Stimulated activated effector memory CD8-positive, alpha-beta T cell treated with anti-CD3 and anti-CD28 coated beads, Interleukin-12 subunit alpha, Interleukin-12 subunit beta, amount 100 ng/mL, for 72 hours (primary cell): ENCODE results near the gene TAAR8.
"Not testable (repeated sequence)": the region's sequence is repeated elsewhere in the genome, so short reads cannot be mapped to it uniquely, and the experiment has no call there.

Experiments
- ATAC-seq: fragments of 150-1000 bp; cut with Tn5 transposase; 2 replicates; pipeline ENCODE4 v1.10.0; 2021
- DNase-seq, 2 donors: peaks; one replicate each; pipeline ENCODE4 v3.0.0; 2021 to 2022; ENCODE audit warnings: low spot score in 2 of 2
- H3K27ac Mint-ChIP-seq: one replicate; pipeline ENCODE4 v1.8.0; 2022; ENCODE audit warnings: mild to moderate bottlenecking, mixed read lengths
- H3K36me3 Mint-ChIP-seq: one replicate; pipeline ENCODE4 v1.8.0; 2022; ENCODE audit warnings: mild to moderate bottlenecking, mixed read lengths
- H3K4me1 Mint-ChIP-seq: one replicate; pipeline ENCODE4 v1.8.0; 2022; ENCODE audit warnings: mixed read lengths
- H3K4me3 Mint-ChIP-seq: one replicate; pipeline ENCODE4 v1.8.0; 2022; ENCODE audit warnings: mild to moderate bottlenecking, mixed read lengths
- H3K9me3 Mint-ChIP-seq: one replicate; pipeline ENCODE4 v1.8.0; 2022; ENCODE audit warnings: mixed read lengths

The TAAR8 gene

GRCh38 chr6:132584698-132585097 lies 32.2 kb downstream of the TAAR8 start:
- H3K4me3 Mint-ChIP-seq = no peak overlapping the region
- H3K4me1 Mint-ChIP-seq = no peaks in the 10 kb centered on the region
- no peak for DNase-seq
- no peaks in the 10 kb centered on the region for H3K36me3 Mint-ChIP-seq
- no peak overlapping the region for H3K27ac Mint-ChIP-seq
- ATAC-seq = no peak
- H3K9me3 Mint-ChIP-seq = peaks cover 2% of the 10 kb centered on the region

GRCh38 chr6:132587424-132587823 lies 35.0 kb downstream of the TAAR8 start:
- ATAC-seq (no peak), DNase-seq (no peak)
- H3K4me1 Mint-ChIP-seq = no peaks in the 10 kb centered on the region

GRCh38 chr6:132589454-132589853 lies 37.0 kb downstream of the TAAR8 start, which contains the start of gene TAAR5:
TAAR5 (minus strand) TSS chr6:132589741; CDS start chr6:132589686, 55 bp downstream.
- Mint-ChIP-seq H3K9me3 (no peaks in the 10 kb centered on the region), H3K27ac (no peak within 1 kb of the TSS), H3K36me3 (no peaks in the 10 kb centered on the region), H3K4me1 (no peaks in the 10 kb centered on the region), H3K4me3 (no peak within 1 kb of the TSS)
- DNase-seq = no peak
- peak; percentile 32 for ATAC-seq

More at GRCh38 chr6:132587424-132587823, 35.0 kb downstream of the TAAR8 start:
- Mint-ChIP-seq H3K9me3 (no peaks in the 10 kb centered on the region), H3K36me3 (no peaks in the 10 kb centered on the region), H3K4me3 (no peak overlapping the region), H3K27ac (no peak overlapping the region)

GRCh38 chr6:132590362-132590761 lies 37.9 kb downstream of the TAAR8 start:
- Mint-ChIP-seq H3K9me3 (no peaks in the 10 kb centered on the region), H3K27ac (no peak overlapping the region)
- no peak for ATAC-seq

GRCh38 chr6:132592855-132593254 lies 40.4 kb downstream of the TAAR8 start:
- ATAC-seq (no peak), DNase-seq (no peak)
- Mint-ChIP-seq H3K4me1 (no peaks in the 10 kb centered on the region), H3K36me3 (no peaks in the 10 kb centered on the region), H3K4me3 (no peak overlapping the region), H3K9me3 (no peaks in the 10 kb centered on the region), H3K27ac (no peak overlapping the region)

More at GRCh38 chr6:132590362-132590761, 37.9 kb downstream of the TAAR8 start:
- no peak for DNase-seq
- H3K36me3 Mint-ChIP-seq = no peaks in the 10 kb centered on the region
- H3K4me1 Mint-ChIP-seq = no peaks in the 10 kb centered on the region
- H3K4me3 Mint-ChIP-seq = no peak overlapping the region

- ATAC-seq = no peak
- DNase-seq = no peak
- H3K4me1 Mint-ChIP-seq = no peaks in the 10 kb centered on the region
- no peak overlapping the region for H3K4me3 Mint-ChIP-seq
- H3K36me3 Mint-ChIP-seq = no peaks in the 10 kb centered on the region
- H3K9me3 Mint-ChIP-seq = no peaks in the 10 kb centered on the region
- H3K27ac Mint-ChIP-seq = no peak overlapping the region
Observed at GRCh38 chr6:132596201-132596600, 43.7 kb downstream of the TAAR8 start.

- H3K27ac Mint-ChIP-seq = no peak overlapping the region
- H3K4me3 Mint-ChIP-seq = no peak overlapping the region
- H3K4me1 Mint-ChIP-seq = no peaks in the 10 kb centered on the region
- ATAC-seq = peak; percentile 28
- DNase-seq = no peak
- no peaks in the 10 kb centered on the region for H3K36me3 Mint-ChIP-seq
- H3K9me3 Mint-ChIP-seq = no peaks in the 10 kb centered on the region
Observed at GRCh38 chr6:132598473-132598872, 46.0 kb downstream of the TAAR8 start.

GRCh38 chr6:132600900-132601299 lies 48.4 kb downstream of the TAAR8 start:
- H3K27ac Mint-ChIP-seq, DNase-seq, H3K36me3 Mint-ChIP-seq, ATAC-seq, H3K4me1 Mint-ChIP-seq, H3K9me3 Mint-ChIP-seq, H3K4me3 Mint-ChIP-seq: not testable (repeated sequence)
